ENCODE measurements around the gene XYLT2. TPM values are rescaled to one million over a fixed set of nuclear protein-coding genes. Genes with fewer than 3 reads are reported as not detected.
A peak's percentile ranks its signal among the peaks of the same experiment; 100 is the strongest.

XYLT2 gene
- total RNA-seq, 1 donor from 2014 or later, result 18.5 TPM

GRCh38 chr17:50363217-50364060 is 17.5 kb downstream of the XYLT2 start:
- peak in 1 of 2 donors; percentile 80 for DNase-seq (ENCODE audit: low read depth in 2 of 2)

GRCh38 chr17:50364061-50364458 is 18.1 kb downstream of the XYLT2 start:
- DNase-seq (ENCODE audit: low read depth in 2 of 2), result no peak

GRCh38 chr17:50364715-50365114 is 18.8 kb downstream of the XYLT2 start:
- no peak for DNase-seq (ENCODE audit: low read depth in 2 of 2)

- no peak for DNase-seq (ENCODE audit: low read depth in 2 of 2)
Measured at GRCh38 chr17:50365165-50365564, 19.2 kb downstream of the XYLT2 start.

- no peak for DNase-seq (ENCODE audit: low read depth in 2 of 2)
Measured at GRCh38 chr17:50365649-50366393, 19.9 kb downstream of the XYLT2 start.

GRCh38 chr17:50367401-50367800 is 21.5 kb downstream of the XYLT2 start:
- no peak for DNase-seq (ENCODE audit: low read depth in 2 of 2)

GRCh38 chr17:50370052-50370451 is 24.1 kb downstream of the XYLT2 start:
- no peak for DNase-seq (ENCODE audit: low read depth in 2 of 2)

GRCh38 chr17:50371526-50371925 is 25.6 kb downstream of the XYLT2 start:
- DNase-seq (ENCODE audit: low read depth in 2 of 2), result no peak

GRCh38 chr17:50372222-50372757 is 26.4 kb downstream of the XYLT2 start:
- DNase-seq (ENCODE audit: low read depth in 2 of 2), result no peak

GRCh38 chr17:50372758-50373556 is 27.0 kb downstream of the XYLT2 start, which contains the start of the genes EME1 and MRPL27:
TSS of gene EME1 (plus strand) at chr17:50373229. CDS start at chr17:50375209, 1,980 bp downstream.
TSS of gene MRPL27 (minus strand) at chr17:50373184. CDS start at chr17:50373170, 14 bp downstream.
- DNase-seq (ENCODE audit: low read depth in 2 of 2), result peak; percentile 87

- DNase-seq (ENCODE audit: low read depth in 2 of 2), result no peak
Measured at GRCh38 chr17:50373705-50374104, 27.8 kb downstream of the XYLT2 start.

- DNase-seq (ENCODE audit: low read depth in 2 of 2), result no peak
Measured at GRCh38 chr17:50375858-50376538, 30.1 kb downstream of the XYLT2 start.

- no peak for DNase-seq (ENCODE audit: low read depth in 2 of 2)
Measured at GRCh38 chr17:50379351-50380132, 33.6 kb downstream of the XYLT2 start.

- no peak for DNase-seq (ENCODE audit: low read depth in 2 of 2)
Measured at GRCh38 chr17:50380369-50381259, 34.7 kb downstream of the XYLT2 start.

- DNase-seq (ENCODE audit: low read depth in 2 of 2), result no peak
Measured at GRCh38 chr17:50381260-50381815, 35.4 kb downstream of the XYLT2 start.

- DNase-seq (ENCODE audit: low read depth in 2 of 2), result no peak
Measured at GRCh38 chr17:50381920-50382319, 36.0 kb downstream of the XYLT2 start.

- no peak for DNase-seq (ENCODE audit: low read depth in 2 of 2)
Measured at GRCh38 chr17:50382931-50383330, 37.0 kb downstream of the XYLT2 start.

- DNase-seq (ENCODE audit: low read depth in 2 of 2), result no peak
Measured at GRCh38 chr17:50386510-50386909, 40.6 kb downstream of the XYLT2 start.

- DNase-seq (ENCODE audit: low read depth in 2 of 2), result no peak
Measured at GRCh38 chr17:50388728-50389127, 42.8 kb downstream of the XYLT2 start.
